CD8-positive, alpha-beta memory T cell (primary cell): ENCODE data around the gene DENND1A. TPM values are rescaled to one million over a fixed set of nuclear protein-coding genes. Genes with fewer than 3 reads are reported as not detected.

ENCODE experiments used
- CTCF ChIA-PET: fragments of 350-600 bp; sonication (Branson Sonifier 250); formaldehyde crosslinking; loops from one replicate; lab custom pipeline; 2021; ENCODE audit warnings: antibody characterized with exemption; lab: Charles Lee
- POLR2A ChIA-PET: fragments of 350-600 bp; sonication (Branson Sonifier 250); formaldehyde crosslinking; loops from one replicate; lab custom pipeline; 2021; ENCODE audit warnings: antibody characterized with exemption; lab: Charles Lee
- DNase-seq, 5 donors: peaks; one replicate each; pipeline versions ENCODE4 v3.0.0 to v3.0.0-alpha.2; 2020 to 2022; ENCODE audit warnings: mixed read lengths in 1 of 5
- H3K27ac ChIP-seq: one replicate; pipeline ENCODE4 v1.7.0; 2013; ENCODE audit warnings: low read depth, mild to moderate bottlenecking, low read length, moderate library complexity
- H3K27me3 ChIP-seq: 2 replicates; pipeline ENCODE4 v1.7.0; 2013; ENCODE audit warnings: low read length, mild to moderate bottlenecking; ENCODE audit not compliant: insufficient read depth, poor library complexity, severe bottlenecking
- H3K36me3 ChIP-seq: 2 replicates; pipeline ENCODE4 v1.7.0; 2013; ENCODE audit warnings: mild to moderate bottlenecking, low read length, moderate library complexity; ENCODE audit not compliant: insufficient read depth
- H3K4me1 ChIP-seq: 2 replicates; pipeline ENCODE4 v1.7.0; 2013; ENCODE audit warnings: mild to moderate bottlenecking, low read length, moderate library complexity; ENCODE audit not compliant: insufficient read depth
- H3K4me3 ChIP-seq: 2 replicates; pipeline ENCODE4 v1.7.0; 2013; ENCODE audit warnings: mild to moderate bottlenecking, low read length
- H3K9me3 ChIP-seq: 2 replicates; pipeline ENCODE4 v1.7.0; 2013; ENCODE audit warnings: mild to moderate bottlenecking, low read length
- H3K27ac Mint-ChIP-seq, 8 donors: one replicate each; pipeline ENCODE4 v1.8.0; 2020 to 2021; ENCODE audit warnings: mixed read lengths in 8 of 8, mild to moderate bottlenecking in 6 of 8, inconsistent platforms in 3 of 8, moderate library complexity in 3 of 8
- H3K27me3 Mint-ChIP-seq, 2 donors: one replicate each; pipeline ENCODE4 v1.8.0; 2020 to 2021; ENCODE audit warnings: mixed read lengths in 2 of 2, mild to moderate bottlenecking in 1 of 2, moderate library complexity in 1 of 2
- H3K36me3 Mint-ChIP-seq, 3 donors: one replicate each; pipeline ENCODE4 v1.8.0; 2020 to 2021; ENCODE audit warnings: mixed read lengths in 3 of 3, inconsistent platforms in 1 of 3, mild to moderate bottlenecking in 1 of 3
- H3K4me1 Mint-ChIP-seq, 3 donors: one replicate each; pipeline ENCODE4 v1.8.0; 2020 to 2021; ENCODE audit warnings: mixed read lengths in 3 of 3, inconsistent platforms in 1 of 3, mild to moderate bottlenecking in 1 of 3
- H3K4me3 Mint-ChIP-seq, 7 donors: one replicate each; pipeline ENCODE4 v1.8.0; 2020 to 2021; ENCODE audit warnings: mixed read lengths in 7 of 7, mild to moderate bottlenecking in 6 of 7, moderate library complexity in 4 of 7, inconsistent platforms in 2 of 7
- H3K9me3 Mint-ChIP-seq, 5 donors: one replicate each; pipeline ENCODE4 v1.8.0; 2020 to 2022; ENCODE audit warnings: mixed read lengths in 5 of 5, mild to moderate bottlenecking in 3 of 5, moderate library complexity in 2 of 5, inconsistent platforms in 1 of 5
- polyA plus RNA-seq: library from polyadenylated mRNA; unstranded; fragments of 300-500 nt; fragmentation: Illumina TruSeq; gene quantifications from one replicate; pipeline ENCODE4 v1.2.3, GENCODE V29; 2021
- total RNA-seq, 2 experiments: library from RNA; stranded (reverse); gene quantifications; one replicate each; pipeline ENCODE4 v1.2.3, GENCODE V29; 2021

Gene DENND1A
- total and polyA plus RNA-seq, 3 experiments from 2014 or later: 7.2 to 15.1 (median 15.0) TPM

DNA sequence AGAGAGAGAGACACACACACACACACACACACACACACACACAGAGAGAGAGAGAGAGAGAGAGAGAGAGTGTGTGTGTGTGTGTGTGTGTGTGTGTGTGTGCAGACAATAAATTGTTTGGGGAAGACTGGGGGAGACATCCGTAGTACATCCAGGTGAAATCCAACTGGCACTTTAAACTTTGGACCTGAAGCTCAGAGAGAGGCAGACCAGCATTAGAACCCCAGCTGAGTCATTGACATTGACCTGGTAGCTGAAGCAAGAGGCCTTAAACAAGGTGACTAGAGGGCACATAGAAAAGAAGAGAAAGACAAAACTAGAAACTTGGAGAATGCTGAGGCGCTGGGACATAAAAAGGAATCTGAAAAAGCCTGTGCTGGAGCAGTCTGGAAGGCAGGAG lies 322.4 kb downstream of the DENND1A start:
- ChIA-PET POLR2A (no interaction called here), CTCF (no interaction called here)
- Histone ChIP-seq H3K27me3 (no peaks in the 10 kb centered on the region), H3K36me3 (no peaks in the 10 kb centered on the region), H3K27ac (no peak overlapping the region), H3K9me3 (no peaks in the 10 kb centered on the region), H3K4me1 (no peaks in the 10 kb centered on the region), H3K4me3 (no peak overlapping the region)
- peaks cover 2 to 15% (median 4%) of the 10 kb centered on the region in 3 donors for H3K36me3 Mint-ChIP-seq
- no peak overlapping the region for H3K4me3 Mint-ChIP-seq
- no peaks in the 10 kb centered on the region for H3K4me1 Mint-ChIP-seq
- H3K27ac Mint-ChIP-seq: no peak overlapping the region
- no peak for DNase-seq
- no peaks in the 10 kb centered on the region for H3K9me3 Mint-ChIP-seq
- no peaks in the 10 kb centered on the region for H3K27me3 Mint-ChIP-seq

DNA sequence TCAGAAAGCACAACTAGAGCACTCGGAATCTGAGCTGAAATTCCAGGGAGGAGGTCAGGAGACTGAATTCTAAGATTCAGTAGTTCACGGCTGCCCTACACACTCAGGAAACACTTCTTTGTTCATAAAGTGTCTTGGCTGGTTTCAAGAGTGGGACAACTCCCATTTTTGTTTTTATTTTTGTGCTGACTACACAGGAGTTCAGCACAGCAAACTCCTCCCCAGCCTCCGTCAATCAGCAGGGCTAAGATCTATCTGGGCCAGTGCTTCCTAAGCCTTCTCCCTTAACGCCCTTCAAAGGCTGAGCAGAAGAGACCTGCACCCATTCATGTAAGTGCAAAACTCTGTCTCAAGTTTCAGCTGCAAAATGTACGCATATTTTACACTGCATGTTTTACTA lies 323.8 kb downstream of the DENND1A start:
- Mint-ChIP-seq H3K4me1 (no peaks in the 10 kb centered on the region), H3K9me3 (no peaks in the 10 kb centered on the region), H3K27me3 (no peaks in the 10 kb centered on the region), H3K36me3 (peaks cover 2 to 15% (median 4%) of the 10 kb centered on the region in 3 donors), H3K27ac (no peak overlapping the region), H3K4me3 (no peak overlapping the region)
- DNase-seq: no peak
- Histone ChIP-seq H3K4me3 (no peak overlapping the region), H3K4me1 (no peaks in the 10 kb centered on the region), H3K36me3 (no peaks in the 10 kb centered on the region), H3K9me3 (no peaks in the 10 kb centered on the region), H3K27me3 (no peaks in the 10 kb centered on the region), H3K27ac (no peak overlapping the region)
- CTCF ChIA-PET: no interaction called here
- POLR2A ChIA-PET: no interaction called here

DNA sequence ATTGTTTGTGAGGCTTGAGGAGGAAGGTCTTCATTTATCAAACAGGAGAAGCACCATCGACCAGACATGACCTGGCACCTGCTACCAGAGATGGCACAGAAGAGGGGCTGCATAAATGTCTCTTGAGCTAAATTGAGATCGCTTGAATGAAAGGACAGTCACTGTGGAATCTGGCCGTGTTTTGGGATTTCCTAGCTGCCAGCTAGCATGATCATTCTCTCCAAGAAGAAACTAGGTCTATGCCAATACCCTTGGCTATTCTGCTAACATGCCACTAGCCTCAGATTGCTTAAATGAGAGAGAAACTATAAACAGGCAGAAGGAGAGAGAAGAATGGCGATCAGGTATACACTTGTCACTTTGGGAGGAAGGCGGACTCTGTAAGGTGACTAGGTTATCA lies 324.6 kb downstream of the DENND1A start:
- no peak overlapping the region for H3K4me3 Mint-ChIP-seq
- POLR2A ChIA-PET: no interaction called here
- Histone ChIP-seq H3K4me3 (no peak overlapping the region), H3K36me3 (no peaks in the 10 kb centered on the region), H3K27me3 (no peaks in the 10 kb centered on the region), H3K27ac (no peak overlapping the region), H3K4me1 (no peaks in the 10 kb centered on the region), H3K9me3 (no peaks in the 10 kb centered on the region)
- H3K9me3 Mint-ChIP-seq: no peaks in the 10 kb centered on the region
- CTCF ChIA-PET: no interaction called here
- no peaks in the 10 kb centered on the region for H3K27me3 Mint-ChIP-seq
- peaks cover 2 to 13% (median 4%) of the 10 kb centered on the region in 3 donors for H3K36me3 Mint-ChIP-seq
- no peak overlapping the region for H3K27ac Mint-ChIP-seq
- no peaks in the 10 kb centered on the region for H3K4me1 Mint-ChIP-seq
- DNase-seq: no peak

GRCh38 chr9:123604861-123605260 lies 325.1 kb downstream of the DENND1A start:
- H3K9me3 Mint-ChIP-seq: no peaks in the 10 kb centered on the region
- no peaks in the 10 kb centered on the region for H3K36me3 ChIP-seq
- no peak overlapping the region for H3K27ac ChIP-seq
- H3K4me1 ChIP-seq: no peaks in the 10 kb centered on the region
- H3K4me1 Mint-ChIP-seq: no peaks in the 10 kb centered on the region
- no peak for DNase-seq
- no peak overlapping the region for H3K27ac Mint-ChIP-seq
- H3K4me3 ChIP-seq: no peak overlapping the region
- H3K36me3 Mint-ChIP-seq: peaks cover 2 to 16% (median 4%) of the 10 kb centered on the region in 3 donors
- H3K27me3 Mint-ChIP-seq: no peaks in the 10 kb centered on the region
- H3K27me3 ChIP-seq: no peaks in the 10 kb centered on the region
- H3K9me3 ChIP-seq: no peaks in the 10 kb centered on the region
- CTCF ChIA-PET: no interaction called here
- POLR2A ChIA-PET: no interaction called here
- no peak overlapping the region for H3K4me3 Mint-ChIP-seq

GRCh38 chr9:123601828-123602227 lies 328.1 kb downstream of the DENND1A start:
- H3K36me3 ChIP-seq: no peaks in the 10 kb centered on the region
- CTCF ChIA-PET: no interaction called here

GRCh38 chr9:123599781-123600180 lies 330.1 kb downstream of the DENND1A start:
- DNase-seq: no peak
- no peaks in the 10 kb centered on the region for H3K36me3 ChIP-seq
- H3K27me3 ChIP-seq: no peaks in the 10 kb centered on the region
- no peak overlapping the region for H3K27ac ChIP-seq
- CTCF ChIA-PET: no interaction called here
- Mint-ChIP-seq H3K27me3 (no peaks in the 10 kb centered on the region), H3K4me3 (peak overlapping the region in 1 of 7 donors; percentile 58), H3K4me1 (no peaks in the 10 kb centered on the region), H3K9me3 (no peaks in the 10 kb centered on the region), H3K36me3 (peaks cover 0 to 11% (median 3%) of the 10 kb centered on the region in 3 donors), H3K27ac (no peak overlapping the region)
- H3K9me3 ChIP-seq: no peaks in the 10 kb centered on the region
- no peaks in the 10 kb centered on the region for H3K4me1 ChIP-seq
- POLR2A ChIA-PET: no interaction called here
- no peak overlapping the region for H3K4me3 ChIP-seq

More at GRCh38 chr9:123601828-123602227, 328.1 kb downstream of the DENND1A start:
- H3K27ac Mint-ChIP-seq: no peak overlapping the region
- Histone ChIP-seq H3K4me1 (no peaks in the 10 kb centered on the region), H3K27me3 (no peaks in the 10 kb centered on the region), H3K9me3 (no peaks in the 10 kb centered on the region), H3K4me3 (no peak overlapping the region), H3K27ac (no peak overlapping the region)
- peaks cover 0 to 10% (median 0%) of the 10 kb centered on the region in 3 donors for H3K36me3 Mint-ChIP-seq
- H3K27me3 Mint-ChIP-seq: no peaks in the 10 kb centered on the region
- no peak for DNase-seq
- no peaks in the 10 kb centered on the region for H3K4me1 Mint-ChIP-seq
- POLR2A ChIA-PET: no interaction called here
- no peak overlapping the region for H3K4me3 Mint-ChIP-seq
- H3K9me3 Mint-ChIP-seq: no peaks in the 10 kb centered on the region

GRCh38 chr9:123597876-123598556 lies 331.9 kb downstream of the DENND1A start:
- Mint-ChIP-seq H3K27ac (no peak overlapping the region), H3K27me3 (peaks cover 0 to 2% of the 10 kb centered on the region in 2 donors), H3K9me3 (no peaks in the 10 kb centered on the region), H3K4me3 (no peak overlapping the region), H3K4me1 (no peaks in the 10 kb centered on the region), H3K36me3 (peaks cover 0 to 9% (median 4%) of the 10 kb centered on the region in 3 donors)
- no peak overlapping the region for H3K27ac ChIP-seq
- H3K9me3 ChIP-seq: no peaks in the 10 kb centered on the region
- H3K4me1 ChIP-seq: no peaks in the 10 kb centered on the region
- ChIA-PET CTCF (interaction anchor here (0.7 to 0.8 kb wide), 2 partner anchors 15 to 360 kb away, joined by 3 read pairs; no protein-coding TSS in a partner anchor), POLR2A (interaction anchor here (0.6 to 0.8 kb wide), 2 partner anchors 40 to 161 kb away, joined by 4 to 9 read pairs; no protein-coding TSS in a partner anchor)
- no peak overlapping the region for H3K4me3 ChIP-seq
- DNase-seq: no peak
- no peaks in the 10 kb centered on the region for H3K27me3 ChIP-seq
- H3K36me3 ChIP-seq: no peaks in the 10 kb centered on the region

DNA sequence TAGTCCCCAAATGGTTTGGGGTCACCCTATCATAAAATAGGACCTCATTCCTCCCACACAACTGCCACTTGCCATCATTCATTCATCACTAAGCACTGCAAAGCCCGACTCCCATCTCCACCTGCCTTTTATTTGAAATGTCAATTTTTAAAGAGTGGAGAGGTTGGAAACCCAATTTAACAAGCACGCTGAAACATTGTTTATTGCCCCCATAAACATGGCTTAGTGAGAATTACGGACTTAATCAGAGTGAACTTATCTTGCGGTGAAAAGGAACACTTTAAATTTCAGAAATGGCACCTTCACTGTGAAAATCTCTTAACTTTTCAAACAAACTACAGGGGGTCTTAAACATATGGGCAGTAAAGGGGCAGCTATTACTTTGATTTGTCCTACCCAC lies 332.9 kb downstream of the DENND1A start:
- POLR2A ChIA-PET: no interaction called here
- H3K4me1 Mint-ChIP-seq: no peaks in the 10 kb centered on the region
- Histone ChIP-seq H3K27ac (no peak overlapping the region), H3K36me3 (no peaks in the 10 kb centered on the region), H3K4me3 (no peak overlapping the region), H3K9me3 (no peaks in the 10 kb centered on the region), H3K27me3 (no peaks in the 10 kb centered on the region), H3K4me1 (no peaks in the 10 kb centered on the region)
- CTCF ChIA-PET: no interaction called here
- no peak for DNase-seq
- peaks cover 0 to 2% of the 10 kb centered on the region in 2 donors for H3K27me3 Mint-ChIP-seq
- H3K36me3 Mint-ChIP-seq: peaks cover 0 to 9% (median 4%) of the 10 kb centered on the region in 3 donors
- H3K4me3 Mint-ChIP-seq: no peak overlapping the region
- no peaks in the 10 kb centered on the region for H3K9me3 Mint-ChIP-seq
- no peak overlapping the region for H3K27ac Mint-ChIP-seq
